HG03139 (cell line): Measurements from ENCODE around the gene DDX51.

Experiments used
- ATAC-seq: cut with Tn5 transposase; IDR thresholded peaks from one replicate; pipeline ENCODE4 v1.9.1; 2021; ENCODE audit not compliant: unreplicated experiment

The DDX51 gene, protein sequence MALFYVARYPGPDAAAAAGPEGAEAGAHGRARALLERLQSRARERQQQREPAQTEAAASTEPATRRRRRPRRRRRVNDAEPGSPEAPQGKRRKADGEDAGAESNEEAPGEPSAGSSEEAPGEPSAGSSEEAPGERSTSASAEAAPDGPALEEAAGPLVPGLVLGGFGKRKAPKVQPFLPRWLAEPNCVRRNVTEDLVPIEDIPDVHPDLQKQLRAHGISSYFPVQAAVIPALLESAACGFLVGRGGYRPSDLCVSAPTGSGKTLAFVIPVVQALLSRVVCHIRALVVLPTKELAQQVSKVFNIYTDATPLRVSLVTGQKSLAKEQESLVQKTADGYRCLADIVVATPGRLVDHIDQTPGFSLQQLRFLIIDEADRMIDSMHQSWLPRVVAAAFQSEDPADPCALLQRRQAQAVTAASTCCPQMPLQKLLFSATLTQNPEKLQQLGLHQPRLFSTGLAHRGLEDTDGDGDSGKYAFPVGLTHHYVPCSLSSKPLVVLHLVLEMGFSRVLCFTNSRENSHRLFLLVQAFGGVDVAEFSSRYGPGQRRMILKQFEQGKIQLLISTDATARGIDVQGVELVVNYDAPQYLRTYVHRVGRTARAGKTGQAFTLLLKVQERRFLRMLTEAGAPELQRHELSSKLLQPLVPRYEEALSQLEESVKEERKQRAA

DNA sequence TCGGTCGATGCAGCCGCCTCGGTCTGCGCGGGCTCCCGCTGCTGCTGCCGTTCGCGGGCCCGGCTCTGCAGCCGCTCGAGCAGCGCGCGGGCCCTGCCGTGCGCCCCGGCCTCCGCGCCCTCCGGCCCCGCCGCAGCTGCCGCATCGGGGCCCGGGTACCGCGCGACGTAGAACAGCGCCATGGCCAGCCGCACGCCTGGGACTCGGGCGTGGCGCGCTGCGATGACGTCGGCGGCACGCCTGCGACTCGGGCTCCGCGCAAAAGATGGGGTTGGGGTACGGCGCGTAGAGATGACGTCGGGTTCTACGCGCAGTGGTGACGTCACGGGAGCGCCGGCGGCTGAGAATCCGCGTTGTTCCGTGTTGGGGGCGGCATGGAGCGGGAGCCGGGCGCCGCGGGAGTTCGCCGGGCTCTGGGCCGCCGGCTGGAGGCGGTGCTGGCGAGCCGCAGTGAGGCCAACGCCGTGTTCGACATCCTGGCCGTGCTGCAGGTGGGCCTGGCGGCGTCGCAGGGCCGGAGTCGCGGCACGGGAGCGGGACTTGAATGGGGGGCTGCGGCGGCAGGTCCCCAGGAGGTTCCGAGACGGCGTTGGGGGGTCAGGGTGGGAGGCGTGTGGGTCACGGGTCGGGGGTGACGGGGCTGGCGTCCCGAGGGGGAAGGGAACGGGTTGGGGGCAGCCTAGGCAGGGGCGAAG is at the start of gene DDX51, which contains the start of gene NOC4L:
Gene DDX51 (minus strand): TSS at position 205 of the 695 bp plus-strand sequence. CDS start 23 bp downstream, at position 182.
Gene NOC4L (plus strand): TSS at position 343 of the 695 bp plus-strand sequence. CDS start 32 bp downstream, at position 375.
- peak; percentile 86 for ATAC-seq

GRCh38 chr12:132191715-132192553 is 47.8 kb upstream of the DDX51 start:
- ATAC-seq, result no peak

- ATAC-seq, result no peak
These were observed 46.8 kb upstream of the DDX51 start for GRCh38 chr12:132190834-132191500.

DNA sequence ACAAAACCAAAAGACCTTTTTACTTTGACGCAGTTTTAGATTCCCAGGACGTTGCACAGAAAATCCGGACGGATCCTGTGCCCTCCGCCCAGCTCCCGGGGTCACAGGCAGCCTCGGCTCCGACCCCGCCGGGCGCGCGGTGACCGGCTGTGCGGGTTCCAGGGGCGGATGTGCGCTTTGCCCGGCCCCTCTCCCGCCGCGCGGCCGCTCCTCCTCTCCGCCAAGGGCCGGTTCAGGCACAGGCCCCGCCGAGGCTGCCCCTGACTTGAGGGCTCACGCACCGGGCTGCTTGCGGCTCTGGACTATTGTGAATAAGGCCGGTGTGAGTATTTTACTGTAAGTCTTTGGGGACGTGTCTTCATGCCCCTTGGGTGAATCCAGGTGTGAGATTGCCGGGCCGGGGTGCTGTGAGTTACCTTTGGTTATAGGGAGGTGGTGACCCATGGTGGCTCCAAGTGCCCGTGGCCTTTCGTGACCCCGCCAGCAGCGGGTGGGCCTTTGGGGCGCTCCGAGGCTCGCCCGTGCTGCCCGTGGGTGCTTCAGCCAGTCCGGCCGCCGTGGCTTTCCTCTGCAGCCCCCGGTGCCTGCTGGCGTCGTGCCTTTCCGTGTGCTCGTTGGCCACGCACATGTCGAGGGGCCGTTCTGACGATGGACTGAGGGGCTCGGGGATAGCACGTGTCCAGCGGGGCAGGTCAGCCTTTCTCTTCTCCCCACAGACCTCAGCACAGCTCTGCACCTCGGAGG is 46.1 kb upstream of the DDX51 start:
- ATAC-seq, result peak; percentile 17

GRCh38 chr12:132189378-132190011 is 45.4 kb upstream of the DDX51 start:
- peak; percentile 85 for ATAC-seq

DNA sequence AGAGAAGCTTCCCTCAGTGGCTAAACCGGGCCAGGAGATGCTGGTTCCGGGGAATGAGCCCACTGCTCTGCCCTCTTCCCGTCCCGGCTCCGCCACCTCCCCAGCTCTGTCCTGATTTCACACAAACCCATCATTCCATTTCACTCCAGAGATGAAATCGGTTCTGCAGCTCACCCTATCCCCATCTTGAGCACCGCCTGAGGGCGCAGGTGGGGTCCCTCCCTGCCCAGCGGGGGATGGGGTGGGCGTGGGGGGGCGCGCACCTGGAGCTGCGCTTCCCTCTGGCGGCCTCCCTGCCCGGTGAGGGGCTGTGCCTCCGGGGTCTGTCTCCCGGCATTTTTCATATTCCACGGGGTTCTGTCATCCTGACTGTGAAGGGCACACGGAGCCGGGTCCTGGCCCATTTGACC is 44.8 kb upstream of the DDX51 start:
- ATAC-seq, result no peak

DNA sequence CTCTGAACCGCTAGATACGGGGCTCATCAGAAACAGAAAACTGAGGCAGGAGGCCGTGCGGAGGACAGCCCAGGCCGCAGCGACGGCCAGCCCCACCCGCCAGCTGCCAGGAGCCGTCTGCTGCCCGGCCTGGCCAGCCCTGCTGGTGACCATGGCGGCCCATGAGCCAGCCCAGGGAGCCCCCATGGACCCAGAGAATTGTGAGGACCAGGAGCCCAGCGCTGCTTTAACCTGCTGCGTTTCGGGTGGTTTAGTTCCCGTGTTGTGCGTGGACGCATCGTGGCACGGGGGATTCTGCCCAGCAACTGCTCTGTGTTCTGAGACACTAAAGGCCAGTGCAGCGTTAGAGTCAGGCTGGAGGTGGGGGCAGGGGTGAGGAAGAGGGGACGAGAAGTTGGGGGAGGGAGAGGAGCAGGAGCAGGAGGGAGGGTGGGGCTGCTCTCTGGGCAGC is 44.4 kb upstream of the DDX51 start:
- no peak for ATAC-seq

DNA sequence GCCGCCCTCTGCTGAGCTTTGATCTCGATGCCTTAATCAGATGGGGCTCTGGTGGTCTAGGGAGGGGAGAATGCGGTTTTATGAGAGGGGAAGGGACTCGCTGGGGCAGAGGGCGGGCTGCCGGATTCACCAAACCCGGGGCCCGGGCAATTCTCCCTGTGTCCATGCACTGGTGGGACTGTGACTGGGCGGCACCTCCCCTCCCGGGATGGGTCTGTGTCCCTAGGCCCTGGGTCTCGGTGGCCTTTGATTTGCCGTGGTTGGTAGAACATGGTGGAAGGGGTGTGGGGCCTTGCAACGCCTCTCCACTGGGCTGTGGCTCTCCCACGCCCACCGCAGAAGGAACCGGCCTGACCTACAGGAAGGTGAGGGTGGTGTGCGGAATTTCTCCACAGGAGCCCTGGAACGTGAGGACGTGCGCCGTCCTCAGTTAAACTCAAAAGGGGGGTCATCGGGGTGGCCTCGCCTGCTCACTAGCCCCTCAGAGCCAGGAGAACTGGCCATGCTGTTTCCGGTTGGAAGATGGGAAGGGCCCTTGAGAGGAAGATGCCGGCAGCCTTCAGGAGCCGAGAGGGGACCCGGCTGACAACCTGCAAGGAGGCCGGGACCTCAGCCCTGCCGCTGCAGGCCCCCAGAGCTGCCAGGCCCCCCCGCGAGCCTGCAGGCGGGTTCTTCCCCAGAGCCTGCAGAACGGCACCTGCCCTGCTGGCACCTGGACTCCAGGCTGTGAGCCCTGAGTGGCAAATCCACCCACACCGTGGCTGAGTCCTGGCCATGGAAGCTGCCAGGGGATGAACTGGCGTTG is 43.7 kb upstream of the DDX51 start:
- no peak for ATAC-seq

- ATAC-seq, result no peak
These were observed 42.9 kb upstream of the DDX51 start for GRCh38 chr12:132186857-132187620.

GRCh38 chr12:132186208-132186856 is 42.2 kb upstream of the DDX51 start:
- ATAC-seq, result no peak

DNA sequence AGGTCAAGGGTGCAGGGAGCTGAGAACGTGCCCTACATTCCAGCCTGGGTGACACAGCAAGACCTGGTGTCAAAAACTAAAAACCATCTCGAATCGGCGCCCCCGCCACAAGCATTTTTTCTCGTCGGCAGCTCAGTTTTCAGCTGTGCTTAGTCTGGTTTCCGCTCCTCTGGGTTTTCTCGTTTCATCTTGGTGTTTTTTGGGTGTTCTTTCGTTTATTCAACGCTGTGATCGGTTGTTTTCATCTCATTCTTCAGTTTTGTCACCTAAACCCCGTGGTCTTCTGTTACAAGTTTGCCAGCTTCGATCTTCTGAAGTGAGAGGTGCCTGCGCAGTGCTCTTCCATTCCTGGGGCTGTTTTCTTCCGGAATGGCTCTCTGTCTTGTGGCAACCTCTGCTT is 41.6 kb upstream of the DDX51 start:
- no peak for ATAC-seq

DNA sequence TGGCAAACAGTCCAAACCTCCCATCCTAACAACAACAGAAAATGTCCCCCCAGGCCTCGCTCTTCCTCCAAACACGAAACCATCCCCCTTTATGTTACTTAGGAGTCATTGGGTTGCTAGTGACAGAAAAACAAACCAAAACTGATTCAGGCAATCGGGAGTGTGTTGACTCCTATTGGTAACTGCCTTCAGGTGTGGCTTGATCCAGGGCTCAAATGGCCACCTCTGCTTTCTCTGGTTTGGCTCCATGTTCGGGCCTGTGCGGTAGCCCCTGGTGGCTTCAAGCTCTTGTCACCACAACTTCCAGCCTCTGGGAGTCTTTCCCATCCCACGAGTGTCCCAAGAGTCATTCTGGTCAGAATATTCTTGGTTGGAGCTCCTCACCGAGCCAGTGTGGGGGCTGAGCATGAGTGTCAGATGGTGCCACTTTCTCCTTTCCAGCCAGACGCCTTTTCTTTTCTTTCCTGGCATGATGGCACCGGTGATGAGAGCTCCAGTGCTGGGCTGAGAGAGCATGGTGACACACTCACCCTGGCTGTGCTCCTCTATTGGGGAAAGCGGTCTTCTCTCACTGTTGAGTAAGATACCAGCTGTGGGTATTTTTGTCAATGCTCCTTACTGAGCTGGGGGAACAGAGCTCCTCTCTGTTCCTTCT is 38.7 kb upstream of the DDX51 start:
- ATAC-seq, result no peak

- ATAC-seq, result no peak
These were observed 38.1 kb upstream of the DDX51 start for GRCh38 chr12:132182206-132182710.

- no peak for ATAC-seq
These were observed 37.6 kb upstream of the DDX51 start for GRCh38 chr12:132181570-132182200.

- ATAC-seq, result no peak
These were observed 36.8 kb upstream of the DDX51 start for GRCh38 chr12:132180648-132181546.
